HFFc6 (cell line): ENCODE measurements around the gene SNRPA. TPM values are rescaled to one million over a fixed set of nuclear protein-coding genes. Genes with fewer than 3 reads are reported as not detected.
A peak's percentile ranks its signal among the peaks of the same experiment; 100 is the strongest.
"Not testable (repeated sequence)": the region's sequence is repeated elsewhere in the genome, so short reads cannot be mapped to it uniquely, and the experiment has no call there.

Source experiments
- DNase-seq: peaks from one replicate; pipeline ENCODE4 v3.0.0-alpha.2; 2018
- H3K27ac Mint-ChIP-seq: 2 replicates; pipeline ENCODE4 v1.8.0; 2020; ENCODE audit warnings: mild to moderate bottlenecking, mixed read lengths
- H3K27me3 Mint-ChIP-seq: 2 replicates; pipeline ENCODE4 v1.8.0; 2021; ENCODE audit warnings: mild to moderate bottlenecking, moderate library complexity, mixed read lengths; ENCODE audit not compliant: insufficient read depth
- H3K36me3 Mint-ChIP-seq: 2 replicates; pipeline ENCODE4 v1.8.0; 2021; ENCODE audit warnings: low read depth, mixed read lengths
- H3K4me1 Mint-ChIP-seq: 2 replicates; pipeline ENCODE4 v1.8.0; 2020; ENCODE audit warnings: low read depth, mixed read lengths
- H3K4me3 Mint-ChIP-seq: 2 replicates; pipeline ENCODE4 v1.8.0; 2020; ENCODE audit warnings: mild to moderate bottlenecking, moderate library complexity, mixed read lengths
- H3K9me3 Mint-ChIP-seq: 2 replicates; pipeline ENCODE4 v1.8.0; 2020; ENCODE audit warnings: mild to moderate bottlenecking, mixed read lengths
- total RNA-seq, 6 experiments: library from RNA; stranded (reverse); fragmentation: NEBNext Ultra II Directional; extraction: Animal tissue kit (Norgen Biotek cat#: 25700); gene quantifications; 2 replicates in 1 of 6; 3 replicates in 5 of 6; pipeline ENCODE4 v1.2.3, GENCODE V29; 2021
- TF ChIP-seq, protein P1 (sequence below): fragments of 200-600 bp; sonication (generic); IDR thresholded peaks from 2 replicates; pipeline ENCODE4 v1.5.0; 2021; ENCODE audit warnings: antibody characterized with exemption, mild to moderate bottlenecking

SNRPA gene
- total RNA-seq, 6 experiments from 2014 or later, result 87.8 to 120 (median 104) TPM

DNA sequence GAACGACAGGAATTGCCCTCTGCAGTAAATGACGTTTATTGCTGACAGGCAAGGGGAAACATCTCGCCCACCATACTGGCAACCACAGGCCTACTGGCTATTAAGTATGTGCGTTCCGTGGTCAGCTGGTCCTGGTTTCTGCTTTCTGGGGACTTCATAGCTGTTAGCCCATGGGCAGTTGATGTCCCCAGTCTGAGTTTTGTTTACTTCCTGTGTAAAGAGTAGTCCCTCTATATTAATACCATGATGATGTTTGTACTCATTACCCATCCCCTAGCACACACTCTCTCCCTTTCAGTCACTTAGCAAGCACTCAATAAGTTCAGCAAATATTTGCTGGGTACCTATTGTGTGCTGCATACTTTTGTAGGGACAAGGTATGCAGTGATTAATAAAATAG is 17.9 kb downstream of the SNRPA start:
- H3K9me3 Mint-ChIP-seq, result no peaks in the 10 kb centered on the region
- H3K27ac Mint-ChIP-seq, result no peak overlapping the region
- H3K36me3 Mint-ChIP-seq, result peaks cover 21% of the 10 kb centered on the region
- TF ChIP-seq, protein P1, sequence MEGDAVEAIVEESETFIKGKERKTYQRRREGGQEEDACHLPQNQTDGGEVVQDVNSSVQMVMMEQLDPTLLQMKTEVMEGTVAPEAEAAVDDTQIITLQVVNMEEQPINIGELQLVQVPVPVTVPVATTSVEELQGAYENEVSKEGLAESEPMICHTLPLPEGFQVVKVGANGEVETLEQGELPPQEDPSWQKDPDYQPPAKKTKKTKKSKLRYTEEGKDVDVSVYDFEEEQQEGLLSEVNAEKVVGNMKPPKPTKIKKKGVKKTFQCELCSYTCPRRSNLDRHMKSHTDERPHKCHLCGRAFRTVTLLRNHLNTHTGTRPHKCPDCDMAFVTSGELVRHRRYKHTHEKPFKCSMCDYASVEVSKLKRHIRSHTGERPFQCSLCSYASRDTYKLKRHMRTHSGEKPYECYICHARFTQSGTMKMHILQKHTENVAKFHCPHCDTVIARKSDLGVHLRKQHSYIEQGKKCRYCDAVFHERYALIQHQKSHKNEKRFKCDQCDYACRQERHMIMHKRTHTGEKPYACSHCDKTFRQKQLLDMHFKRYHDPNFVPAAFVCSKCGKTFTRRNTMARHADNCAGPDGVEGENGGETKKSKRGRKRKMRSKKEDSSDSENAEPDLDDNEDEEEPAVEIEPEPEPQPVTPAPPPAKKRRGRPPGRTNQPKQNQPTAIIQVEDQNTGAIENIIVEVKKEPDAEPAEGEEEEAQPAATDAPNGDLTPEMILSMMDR, result no peak
- no peak overlapping the region for H3K4me3 Mint-ChIP-seq
- DNase-seq, result no peak
- H3K4me1 Mint-ChIP-seq, result no peaks in the 10 kb centered on the region
- H3K27me3 Mint-ChIP-seq, result peaks cover 3% of the 10 kb centered on the region

DNA sequence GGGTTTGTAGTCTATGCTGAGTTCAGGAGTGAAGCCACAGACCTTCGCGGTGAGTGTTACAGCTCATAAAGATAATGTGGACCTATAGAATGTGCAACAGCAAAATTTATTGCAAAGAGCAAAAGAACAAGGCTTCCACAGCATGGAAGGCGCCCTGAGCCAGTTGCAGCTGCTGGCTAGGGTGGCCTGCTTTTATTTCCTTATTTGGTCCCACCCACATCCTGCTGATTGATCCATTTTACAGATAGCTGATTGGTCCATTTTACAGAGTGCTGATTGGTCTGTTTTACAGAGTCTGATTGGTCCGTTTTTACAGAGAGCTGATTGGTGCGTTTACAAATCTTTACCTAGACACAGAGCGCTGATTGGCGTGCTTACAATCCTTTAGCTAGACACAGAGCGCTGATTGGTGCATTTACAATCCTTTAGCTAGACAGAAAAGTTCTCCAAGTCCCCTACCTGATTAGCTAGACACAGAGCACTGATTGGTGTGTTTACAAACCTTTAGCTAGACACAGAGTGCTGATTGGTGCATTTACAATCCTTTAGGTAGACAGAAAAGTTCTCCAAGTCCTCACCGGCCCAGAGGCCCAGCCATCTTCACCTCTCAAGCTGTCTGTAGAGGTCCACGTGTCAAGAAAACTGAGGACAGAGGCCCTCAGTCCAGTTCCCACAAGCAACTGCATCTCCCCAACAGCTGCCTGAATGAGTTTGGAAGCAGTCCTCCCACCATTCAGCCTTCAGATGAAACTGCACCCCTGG is 20.3 kb downstream of the SNRPA start:
- H3K9me3 Mint-ChIP-seq, H3K4me3 Mint-ChIP-seq, H3K36me3 Mint-ChIP-seq, H3K4me1 Mint-ChIP-seq, DNase-seq, H3K27ac Mint-ChIP-seq, H3K27me3 Mint-ChIP-seq: not testable (repeated sequence)

DNA sequence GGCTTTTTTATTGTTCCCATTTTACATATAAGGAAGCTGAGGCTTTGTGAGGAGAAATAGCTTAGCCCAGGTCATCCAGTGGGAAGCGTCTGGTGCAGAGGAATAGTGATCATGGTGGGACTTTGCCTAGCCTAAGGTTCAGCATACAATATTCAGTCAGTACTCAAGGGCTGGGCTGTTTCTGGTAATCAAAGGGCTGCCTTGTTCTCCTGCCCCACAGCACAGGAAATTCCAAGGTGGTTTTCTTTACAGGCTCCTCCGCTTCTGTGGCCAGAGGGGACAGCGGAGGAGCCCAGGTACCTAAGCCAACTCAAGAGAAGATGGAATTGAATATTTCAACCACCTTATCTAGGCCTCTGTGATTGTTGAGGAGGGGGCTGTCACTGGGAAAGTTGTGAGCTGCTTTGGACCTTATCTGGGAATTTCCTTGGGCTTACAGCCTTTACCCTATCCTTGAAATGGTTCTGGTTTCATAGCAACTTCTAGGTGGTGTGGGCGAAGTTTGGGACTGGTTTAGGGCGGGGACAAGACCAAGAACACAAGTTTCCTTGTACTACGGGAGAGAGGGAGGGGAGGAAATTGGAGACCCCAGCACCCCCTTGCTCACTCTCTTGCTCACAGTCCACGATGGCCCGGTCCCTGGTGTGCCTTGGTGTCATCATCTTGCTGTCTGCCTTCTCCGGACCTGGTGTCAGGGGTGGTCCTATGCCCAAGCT is 24.1 kb downstream of the SNRPA start, which contains the start of gene MIA:
Gene MIA (plus strand): TSS at position 606 of the 716 bp plus-strand sequence. CDS start 22 bp downstream, at position 628.
- Mint-ChIP-seq H3K27me3 (peaks cover 5% of the 10 kb centered on the region; the same call in 1 of the 2 replicates), H3K27ac (no peak within 1 kb of the TSS), H3K9me3 (no peaks in the 10 kb centered on the region), H3K36me3 (peaks cover 7% of the 10 kb centered on the region), H3K4me1 (peaks cover 20% of the 10 kb centered on the region), H3K4me3 (peak within 1 kb of the TSS; percentile 34; the same call in 1 of the 2 replicates)
- TF ChIP-seq, protein P1, result no peak
- DNase-seq, result no peak

DNA sequence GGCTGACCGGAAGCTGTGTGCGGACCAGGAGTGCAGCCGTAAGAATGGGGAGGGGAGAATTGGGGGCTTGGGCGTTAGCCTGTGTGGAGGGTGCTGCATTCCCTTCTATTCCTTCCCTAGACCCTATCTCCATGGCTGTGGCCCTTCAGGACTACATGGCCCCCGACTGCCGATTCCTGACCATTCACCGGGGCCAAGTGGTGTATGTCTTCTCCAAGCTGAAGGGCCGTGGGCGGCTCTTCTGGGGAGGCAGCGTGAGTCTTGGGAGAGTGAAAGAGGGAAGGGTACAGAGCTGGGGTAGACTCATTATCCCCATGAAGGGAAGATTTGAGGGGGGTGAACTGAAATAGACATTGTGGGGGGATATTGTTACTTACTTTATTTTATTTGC is 24.6 kb downstream of the SNRPA start:
- TF ChIP-seq, protein P1, result no peak
- H3K4me3 Mint-ChIP-seq, result no peak overlapping the region
- H3K9me3 Mint-ChIP-seq, result no peaks in the 10 kb centered on the region
- H3K27ac Mint-ChIP-seq, result no peak overlapping the region
- no peak for DNase-seq
- peaks cover 5% of the 10 kb centered on the region; the same call in 1 of the 2 replicates for H3K27me3 Mint-ChIP-seq
- peaks cover 7% of the 10 kb centered on the region for H3K36me3 Mint-ChIP-seq
- H3K4me1 Mint-ChIP-seq, result peaks cover 21% of the 10 kb centered on the region

DNA sequence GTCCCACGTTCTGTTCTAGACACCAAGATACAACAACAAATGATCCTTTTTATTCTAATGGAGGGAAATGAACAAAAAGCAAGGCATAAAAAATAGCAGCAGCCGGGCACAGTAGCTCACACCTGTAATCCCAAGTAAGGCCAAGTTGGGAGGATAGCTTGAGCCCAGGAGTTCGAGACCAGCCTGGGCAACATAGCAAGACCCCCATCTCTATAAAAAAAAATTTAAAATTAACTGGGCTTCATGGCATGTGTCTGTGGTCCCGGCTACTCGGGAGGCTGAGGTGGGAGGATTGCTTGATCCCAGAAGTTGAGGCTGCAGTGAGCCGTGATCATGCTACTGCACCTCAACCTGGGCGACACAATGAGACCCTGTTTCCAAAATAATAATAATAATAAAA is 25.4 kb downstream of the SNRPA start:
- peaks cover 5% of the 10 kb centered on the region; the same call in 1 of the 2 replicates for H3K27me3 Mint-ChIP-seq
- TF ChIP-seq, protein P1, result no peak
- peaks cover 1% of the 10 kb centered on the region for H3K36me3 Mint-ChIP-seq
- H3K4me1 Mint-ChIP-seq, result peaks cover 21% of the 10 kb centered on the region
- no peaks in the 10 kb centered on the region for H3K9me3 Mint-ChIP-seq
- DNase-seq, result no peak
- H3K27ac Mint-ChIP-seq, result no peak overlapping the region
- peak overlapping the region; percentile 91 for H3K4me3 Mint-ChIP-seq
